ENCODE results near the gene CAD.

Gene CAD

DNA sequence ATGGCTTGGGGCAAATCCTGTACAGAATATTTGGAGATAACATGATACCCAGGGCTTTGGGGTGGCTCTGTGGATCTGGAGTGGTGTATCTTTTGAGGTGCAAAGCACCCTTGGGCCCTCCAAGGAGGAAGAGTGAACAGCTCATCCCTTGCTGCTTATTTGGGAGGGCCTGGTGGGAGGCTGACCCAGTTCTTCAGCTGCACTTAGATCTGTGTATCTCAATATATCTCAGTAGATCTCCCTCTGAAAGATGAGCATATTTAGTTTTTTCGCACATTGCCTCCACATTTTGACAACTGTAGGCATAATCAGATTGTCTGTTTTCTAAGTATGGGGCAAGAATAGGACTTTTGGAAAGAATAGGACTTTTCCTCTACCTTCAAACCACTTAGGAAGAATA lies 67.8 kb downstream of the CAD start:
- DNase-seq, result no peak

DNA sequence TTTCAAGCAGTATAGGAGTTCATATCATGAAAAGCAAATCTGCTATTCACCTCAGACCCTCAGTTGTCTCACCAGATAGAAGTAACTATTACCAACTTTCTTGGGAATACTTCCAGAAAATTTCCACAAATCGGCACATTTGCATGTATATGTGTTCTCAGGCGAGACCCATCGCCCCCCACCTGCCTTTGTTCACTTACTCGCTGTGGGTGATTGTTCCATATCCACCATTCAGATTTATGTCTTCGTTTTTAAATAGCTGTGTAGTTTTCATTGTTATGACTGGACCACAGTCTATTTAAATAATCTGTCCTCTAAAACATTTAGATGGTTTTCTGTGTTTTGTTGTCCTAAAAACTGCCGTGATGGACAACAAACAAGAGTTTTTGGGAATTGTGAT lies 68.3 kb downstream of the CAD start:
- DNase-seq, result no peak

DNA sequence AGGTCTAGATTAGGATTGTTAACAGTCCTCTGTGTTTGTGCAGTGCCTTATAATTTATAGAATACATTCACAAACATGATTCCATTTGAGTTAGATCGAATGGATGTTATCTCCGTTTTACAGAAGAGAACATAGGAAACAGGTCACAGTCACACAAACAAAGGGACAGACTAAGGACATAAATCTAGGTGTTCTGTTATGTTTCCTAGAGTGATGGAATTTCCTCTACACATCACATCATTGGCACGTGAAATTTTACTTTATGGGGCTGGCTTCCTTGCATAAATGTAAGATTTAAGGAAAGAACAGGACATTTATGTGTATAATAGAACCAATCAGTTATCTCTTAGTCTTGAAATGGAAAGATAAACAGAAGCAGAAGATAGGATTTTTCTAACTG lies 71.4 kb downstream of the CAD start:
- no peak for DNase-seq

DNA sequence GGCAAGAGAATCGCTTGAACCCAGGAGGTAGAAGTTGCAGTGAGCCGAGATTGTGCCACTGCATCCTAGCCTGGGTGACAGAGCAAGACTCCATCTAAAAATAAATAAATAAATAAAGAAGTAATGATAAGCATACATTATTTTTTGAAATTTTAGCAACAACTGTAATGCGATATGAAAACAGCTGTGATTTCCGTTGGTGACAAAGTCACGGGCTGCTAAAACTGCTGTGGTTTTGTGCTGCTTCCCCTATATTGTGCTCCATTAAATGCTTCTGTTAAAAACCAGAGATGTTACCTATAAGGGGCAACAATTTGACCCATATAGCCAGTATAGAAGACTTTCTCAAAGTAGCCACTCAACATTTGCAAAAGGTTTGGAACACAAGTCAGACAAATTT lies 73.4 kb downstream of the CAD start:
- no peak for DNase-seq

DNA sequence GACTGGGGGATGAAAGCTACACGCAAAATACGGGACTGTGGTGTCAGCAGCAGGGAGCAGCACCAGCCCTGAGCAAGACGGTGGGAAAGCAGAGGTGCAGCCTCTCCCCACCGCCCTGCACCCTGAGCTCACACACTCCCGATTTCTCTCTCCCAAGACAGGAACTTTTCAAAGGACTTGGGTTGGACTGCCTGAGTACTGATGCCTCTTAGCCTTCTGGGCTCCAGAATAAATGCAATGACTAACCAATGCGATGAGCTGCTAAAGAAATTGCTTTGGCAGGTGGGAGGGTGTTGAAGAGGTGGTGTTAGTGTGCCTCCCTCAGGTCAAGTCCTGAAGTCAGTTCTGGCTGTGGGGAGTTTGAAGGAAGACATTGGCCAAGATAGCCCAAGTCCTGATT lies 74.7 kb downstream of the CAD start:
- DNase-seq, result peak; percentile 6
